Activated CD4-positive, alpha-beta T cell treated with anti-CD3 and anti-CD28 coated beads, Interleukin-2, Interleukin-6, amounts not matched to agents 100 ng/mL and 50 ng/mL, durations not matched to agents 16 hours and 8 hours (primary cell): ENCODE data around the gene IL5RA.
A peak's percentile ranks its signal among the peaks of the same experiment; 100 is the strongest.

Source experiments
- DNase-seq: peaks from one replicate; pipeline ENCODE4 v3.0.0-alpha.2; 2020

The IL5RA gene

DNA sequence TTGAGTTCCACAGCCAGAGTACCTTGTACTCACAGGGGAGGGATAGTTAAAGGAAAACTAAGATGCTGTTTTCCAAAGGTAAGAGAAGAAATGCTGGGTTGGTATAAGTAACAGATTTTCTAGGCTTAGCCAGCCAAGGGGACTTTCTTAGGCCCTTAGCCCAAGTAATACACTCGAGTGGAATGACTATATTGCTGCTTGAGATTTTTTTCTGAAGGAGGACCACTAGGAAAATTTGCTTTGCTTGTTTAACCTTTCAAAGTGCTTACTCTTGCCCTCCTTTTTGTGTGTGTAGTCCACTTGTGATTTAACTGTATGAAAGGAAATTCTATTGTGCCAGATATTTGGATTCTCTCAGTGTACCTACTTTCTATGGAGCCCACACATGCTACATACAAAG, 50.5 kb downstream of the IL5RA start:
- no peak for DNase-seq

DNA sequence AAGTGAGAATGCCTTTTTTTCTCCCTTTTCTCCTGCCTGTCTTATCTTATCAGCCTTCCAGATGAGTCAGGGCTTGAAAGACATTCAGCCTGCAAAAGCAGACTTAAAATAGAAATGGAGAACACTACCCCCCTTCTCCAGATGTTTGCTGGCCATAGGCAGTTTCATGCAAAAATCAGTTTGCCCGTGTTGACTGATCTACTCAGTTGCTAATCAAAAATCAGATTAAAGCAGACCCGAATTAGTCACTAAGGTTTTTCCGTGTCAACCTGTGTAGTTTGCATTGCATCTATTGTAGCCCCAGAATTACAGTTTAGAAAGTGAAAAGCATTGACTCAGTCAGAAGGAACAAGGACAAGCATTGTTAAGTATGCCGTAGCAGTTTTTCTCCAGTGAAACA, 56.2 kb downstream of the IL5RA start:
- no peak for DNase-seq

DNA sequence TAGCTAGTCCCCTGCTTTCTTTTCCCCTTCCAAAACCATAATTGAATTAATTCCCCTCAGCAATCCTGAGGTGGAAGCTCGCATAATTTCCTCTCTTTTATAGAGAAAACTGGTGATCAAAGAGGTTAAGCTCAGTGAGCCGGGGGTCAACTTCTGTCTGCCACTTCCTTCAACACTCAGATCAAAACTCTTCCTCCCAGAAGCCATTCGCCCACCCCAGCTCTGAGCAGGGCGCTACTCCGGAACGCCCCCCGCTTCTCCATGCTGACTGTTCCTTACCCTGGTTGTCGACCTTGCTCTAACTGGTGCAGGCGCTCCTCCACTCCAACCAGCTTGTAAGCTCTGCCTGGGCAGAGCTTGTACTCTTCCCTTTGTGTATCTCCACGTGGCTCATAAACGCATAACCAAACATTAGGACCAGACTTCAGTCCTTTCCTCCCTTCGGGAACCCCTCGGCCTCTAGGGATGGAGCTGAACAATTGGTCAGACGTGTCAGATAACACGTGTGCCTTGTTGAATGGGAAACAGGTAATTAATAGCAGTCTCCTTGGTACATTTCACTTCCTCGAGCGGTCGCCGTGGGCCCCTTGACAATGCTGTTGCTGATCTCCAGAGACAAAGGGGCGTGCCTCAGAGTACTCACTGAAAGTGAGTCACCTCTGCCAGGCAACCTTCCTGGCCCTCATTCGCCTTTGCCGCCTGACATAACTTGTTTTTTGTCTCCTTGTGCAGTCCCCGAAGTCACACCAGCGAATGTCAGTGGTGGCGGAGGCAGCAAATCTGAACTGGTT, 71.8 kb downstream of the IL5RA start:
- DNase-seq: no peak

DNA sequence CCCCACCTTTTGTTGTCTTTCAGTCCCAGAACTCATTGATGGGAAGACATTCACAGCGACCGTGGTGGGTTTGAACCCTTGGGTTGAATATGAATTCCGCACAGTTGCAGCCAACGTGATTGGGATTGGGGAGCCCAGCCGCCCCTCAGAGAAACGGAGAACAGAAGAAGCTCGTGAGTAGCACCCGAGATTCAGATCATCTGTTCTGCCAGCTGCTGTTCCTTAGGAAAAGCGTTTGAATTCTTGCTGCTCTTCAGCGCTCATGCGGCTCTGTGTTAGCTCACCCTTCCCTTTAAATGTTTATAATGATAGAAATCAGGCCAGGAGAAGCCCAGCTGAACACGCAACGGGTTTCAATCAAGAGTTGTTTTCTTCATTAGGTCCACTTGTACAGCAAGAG, 73.0 kb downstream of the IL5RA start:
- DNase-seq: no peak

DNA sequence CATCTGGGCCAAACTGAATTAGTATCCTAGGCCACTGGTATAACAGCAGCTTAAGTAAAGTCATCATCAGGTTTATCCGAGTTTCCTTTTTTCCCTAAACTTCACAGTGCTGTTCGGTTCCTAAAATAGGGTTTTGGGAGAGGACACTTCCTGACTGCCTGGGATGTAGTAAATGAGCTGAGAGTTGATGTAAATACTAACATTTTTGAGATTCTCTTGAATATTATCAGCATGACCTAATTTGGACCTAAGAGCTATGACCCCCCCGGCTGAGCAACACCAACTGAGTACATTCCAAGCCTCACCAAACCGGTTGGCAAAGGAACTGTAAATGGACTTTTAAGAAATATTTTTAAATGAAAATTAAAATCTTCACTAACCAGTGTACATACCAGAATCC, 78.8 kb downstream of the IL5RA start:
- no peak for DNase-seq

DNA sequence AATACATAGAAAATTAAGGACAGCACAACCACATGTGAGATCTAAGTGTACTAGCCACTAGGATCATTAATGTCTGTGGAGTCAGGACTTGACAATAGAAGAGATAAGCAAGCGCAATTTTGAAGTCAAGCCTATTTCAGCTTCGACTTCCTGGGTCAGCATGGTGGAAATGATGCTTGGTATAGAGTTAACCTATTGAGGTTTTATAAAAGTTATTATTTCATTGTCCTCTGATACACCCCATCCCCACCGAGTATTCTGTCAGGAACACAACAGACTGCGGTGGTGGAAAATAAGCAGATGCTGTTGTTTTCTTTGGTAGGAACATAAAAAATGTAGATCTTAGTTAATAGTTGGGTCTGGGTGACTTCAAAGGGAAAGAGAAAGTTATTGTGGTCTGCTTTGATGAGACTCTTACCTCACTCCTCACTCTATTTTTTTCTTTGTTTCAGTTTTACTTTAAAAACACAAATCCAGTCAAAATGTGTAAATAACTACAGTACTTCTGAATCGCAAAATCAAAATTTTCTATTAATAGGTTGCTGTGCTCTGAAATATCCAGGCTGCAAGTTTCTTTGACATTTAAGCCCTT, 82.1 kb downstream of the IL5RA start:
- DNase-seq: peak; percentile 11

DNA sequence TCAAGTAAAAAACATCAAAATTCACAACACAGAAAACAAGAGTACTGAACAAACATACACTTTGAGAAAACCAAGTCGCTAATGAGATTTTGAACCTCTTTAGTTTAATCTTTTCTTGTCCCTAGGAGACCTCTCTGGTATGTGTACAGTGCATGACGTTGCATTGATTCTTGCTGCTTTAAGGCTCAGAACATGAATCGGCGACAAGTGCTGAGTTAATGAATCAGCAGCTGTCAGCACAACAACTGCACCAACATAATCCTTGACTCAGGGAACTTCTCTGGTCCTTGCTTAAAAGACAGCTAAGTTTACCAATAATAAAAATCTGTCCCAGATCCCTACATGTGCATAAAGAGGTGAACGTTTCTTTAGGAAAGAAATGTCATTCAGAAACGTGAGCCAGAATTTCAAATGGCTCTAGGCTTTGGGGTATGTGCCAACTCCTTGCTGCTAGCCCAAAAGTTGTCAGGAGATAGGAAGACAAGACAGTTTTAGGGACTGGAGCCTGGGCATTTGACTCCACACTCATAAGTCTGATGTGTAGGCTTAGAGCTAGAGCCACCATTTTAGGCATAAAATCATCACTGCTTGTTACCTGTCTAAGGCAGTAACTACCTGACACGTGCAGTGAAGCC, 86.9 kb downstream of the IL5RA start:
- DNase-seq: no peak

DNA sequence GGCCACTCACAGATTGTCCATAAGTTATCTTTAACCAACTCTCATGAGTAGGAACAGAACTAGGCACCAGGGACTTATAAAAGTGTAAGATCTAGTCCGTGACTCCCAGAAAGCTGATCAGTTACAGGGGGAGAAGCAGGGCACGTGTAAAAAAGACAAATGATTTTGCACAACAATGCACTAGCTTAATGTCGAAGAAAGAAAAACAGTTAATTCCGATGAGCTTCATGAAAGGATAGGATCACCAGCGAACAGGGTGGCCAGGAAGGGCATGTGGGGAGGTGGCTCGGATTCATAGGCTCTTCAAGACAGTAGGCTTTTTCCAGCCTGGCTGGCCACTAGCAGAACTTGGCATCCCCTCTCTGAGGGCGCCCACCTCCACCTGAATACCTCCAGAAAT, 90.0 kb downstream of the IL5RA start:
- no peak for DNase-seq
